ENCODE data around the gene AUH. TPM values are rescaled to one million over a fixed set of nuclear protein-coding genes. Genes with fewer than 3 reads are reported as not detected.
A peak's percentile ranks its signal among the peaks of the same experiment; 100 is the strongest.

AUH gene
- total and polyA plus RNA-seq, 10 of the 15 experiments (the other 5 are each of a cell fraction or from before 2014, with no cell fraction given): 1.7 to 7.3 (median 4.6) TPM

- TF ChIP-seq TAF1 (IDR thresholded peaks at IDR 0.05; ENCODE audit: borderline replicate concordance, low read depth, low read length) (no peak), RB1 (IDR thresholded peaks at IDR 0.05; ENCODE audit: borderline replicate concordance) (no peak), PRDM15 (CRISPR knock-in tag; IDR thresholded peaks at IDR 0.05) (no peak), TARDBP (IDR thresholded peaks at IDR 0.05; ENCODE audit: borderline replicate concordance) (no peak), NFXL1 (IDR thresholded peaks at IDR 0.05; ENCODE audit: borderline replicate concordance) (no peak), BCL3 (IDR thresholded peaks at IDR 0.05; ENCODE audit: borderline replicate concordance, insufficient read depth, low read depth, low read length, poor library complexity, severe bottlenecking) (no peak), KLF5 (IDR thresholded peaks at IDR 0.05; ENCODE audit: partially characterized antibody) (no peak), MTA2 (IDR thresholded peaks at IDR 0.05; ENCODE audit: low read depth) (peak; percentile 8; the same call in 1 of the 2 replicates), SKIL (IDR thresholded peaks at IDR 0.05; ENCODE audit: low read depth, poor library complexity, severe bottlenecking) (no peak), KAT2A (conservative IDR thresholded peaks at IDR 0.05; ENCODE audit: control insufficient read depth, low read depth, low read length) (no peak), NRF1 (conservative IDR thresholded peaks at IDR 0.05; ENCODE audit: low read depth, low read length) (no peak), RBBP5 (conservative IDR thresholded peaks at IDR 0.05) (no peak), ATF7 (IDR thresholded peaks at IDR 0.05; ENCODE audit: low read depth) (no peak), ZBTB33 (IDR thresholded peaks at IDR 0.05) (no peak), ESRRA (IDR thresholded peaks at IDR 0.05; ENCODE audit: low read length) (no peak), TCF12 (IDR thresholded peaks at IDR 0.05; ENCODE audit: low read depth, low read length) (0 out of 2 replicates have a peak, but pooled peaks have one; percentile 59), RFX5 (IDR thresholded peaks at IDR 0.05; ENCODE audit: low read depth, low read length) (no peak), STAT3 (IDR thresholded peaks at IDR 0.05; ENCODE audit: low read depth, low read length) (no peak), TCF7 (IDR thresholded peaks at IDR 0.05; ENCODE audit: borderline replicate concordance) (no peak), ASH2L (IDR thresholded peaks at IDR 0.05; ENCODE audit: borderline replicate concordance, low read depth) (no peak), GATAD2B (conservative IDR thresholded peaks at IDR 0.05; ENCODE audit: low read depth) (no peak; the same call in 1 of the 2 replicates), SUZ12 (IDR thresholded peaks at IDR 0.05; ENCODE audit: unreplicated experiment) (no peak)
These were observed 167.9 kb downstream of the AUH start (continued) for GRCh38 chr9:91193658-91194391.
